ENCODE measurements around the gene CPA1. TPM values are rescaled to one million over a fixed set of nuclear protein-coding genes. Genes with fewer than 3 reads are reported as not detected.
A peak's percentile ranks its signal among the peaks of the same experiment; 100 is the strongest.

Gene CPA1
- total RNA-seq, 1 donor from 2014 or later, result not detected

GRCh38 chr7:130401578-130401977, 21.3 kb downstream of the CPA1 start:
- peaks cover 1% of the 10 kb centered on the region for H3K36me3 ChIP-seq (ENCODE audit: control insufficient read depth, insufficient read depth, low read length)
- no peak overlapping the region for H3K4me3 ChIP-seq (ENCODE audit: low read depth, low read length)
- DNase-seq (ENCODE audit: low read depth) (no peak), FAIRE-seq (no peak)
- no peak for TF ChIP-seq CTCF (IDR thresholded peaks at IDR 0.05; ENCODE audit: insufficient read depth, low read length, severe bottlenecking)
- H3K27me3 ChIP-seq (ENCODE audit: control insufficient read depth, insufficient read depth, low read length), result no peaks in the 10 kb centered on the region

GRCh38 chr7:130405003-130405402, 24.7 kb downstream of the CPA1 start:
- DNase-seq (ENCODE audit: low read depth) (no peak), FAIRE-seq (no peak)
- Histone ChIP-seq H3K36me3 (ENCODE audit: control insufficient read depth, insufficient read depth, low read length) (peaks cover 1% of the 10 kb centered on the region), H3K4me3 (ENCODE audit: low read depth, low read length) (no peak overlapping the region), H3K27me3 (ENCODE audit: control insufficient read depth, insufficient read depth, low read length) (no peaks in the 10 kb centered on the region)
- no peak for TF ChIP-seq CTCF (IDR thresholded peaks at IDR 0.05; ENCODE audit: insufficient read depth, low read length, severe bottlenecking)

GRCh38 chr7:130409067-130409711, 28.9 kb downstream of the CPA1 start:
- Histone ChIP-seq H3K4me3 (ENCODE audit: low read depth, low read length) (no peak overlapping the region), H3K27me3 (ENCODE audit: control insufficient read depth, insufficient read depth, low read length) (no peaks in the 10 kb centered on the region), H3K36me3 (ENCODE audit: control insufficient read depth, insufficient read depth, low read length) (no peaks in the 10 kb centered on the region)
- no peak for TF ChIP-seq CTCF (IDR thresholded peaks at IDR 0.05; ENCODE audit: insufficient read depth, low read length, severe bottlenecking)
- DNase-seq (ENCODE audit: low read depth) (no peak), FAIRE-seq (no peak)

GRCh38 chr7:130409712-130410072, 29.4 kb downstream of the CPA1 start:
- no peaks in the 10 kb centered on the region for H3K36me3 ChIP-seq (ENCODE audit: control insufficient read depth, insufficient read depth, low read length)
- DNase-seq (ENCODE audit: low read depth) (peak; percentile 30), FAIRE-seq (no peak)
- no peak overlapping the region for H3K4me3 ChIP-seq (ENCODE audit: low read depth, low read length)
- H3K27me3 ChIP-seq (ENCODE audit: control insufficient read depth, insufficient read depth, low read length), result no peaks in the 10 kb centered on the region
- no peak for TF ChIP-seq CTCF (IDR thresholded peaks at IDR 0.05; ENCODE audit: insufficient read depth, low read length, severe bottlenecking)

- no peak for TF ChIP-seq CTCF (IDR thresholded peaks at IDR 0.05; ENCODE audit: insufficient read depth, low read length, severe bottlenecking)
- Histone ChIP-seq H3K4me3 (ENCODE audit: low read depth, low read length) (no peak overlapping the region), H3K36me3 (ENCODE audit: control insufficient read depth, insufficient read depth, low read length) (no peaks in the 10 kb centered on the region), H3K27me3 (ENCODE audit: control insufficient read depth, insufficient read depth, low read length) (no peaks in the 10 kb centered on the region)
- no peak for DNase-seq (ENCODE audit: low read depth)
- FAIRE-seq, result no peak
Observed at GRCh38 chr7:130410868-130411541, 30.7 kb downstream of the CPA1 start.

All from bronchial epithelial cell (primary cell).